Activated CD4-positive, alpha-beta T cell treated with anti-CD3 and anti-CD28 coated beads, Interleukin-2, amount 50 U/mL, for 24 hours (primary cell): ENCODE results near the gene ANGPTL4.
"Not testable (repeated sequence)": the region's sequence is repeated elsewhere in the genome, so short reads cannot be mapped to it uniquely, and the experiment has no call there.

ENCODE experiments used
- DNase-seq, 2 donors: peaks; one replicate each; pipeline ENCODE4 v3.0.0-alpha.2; 2020; ENCODE audit warnings: low read depth in 1 of 2, low spot score in 1 of 2

The ANGPTL4 gene

DNA sequence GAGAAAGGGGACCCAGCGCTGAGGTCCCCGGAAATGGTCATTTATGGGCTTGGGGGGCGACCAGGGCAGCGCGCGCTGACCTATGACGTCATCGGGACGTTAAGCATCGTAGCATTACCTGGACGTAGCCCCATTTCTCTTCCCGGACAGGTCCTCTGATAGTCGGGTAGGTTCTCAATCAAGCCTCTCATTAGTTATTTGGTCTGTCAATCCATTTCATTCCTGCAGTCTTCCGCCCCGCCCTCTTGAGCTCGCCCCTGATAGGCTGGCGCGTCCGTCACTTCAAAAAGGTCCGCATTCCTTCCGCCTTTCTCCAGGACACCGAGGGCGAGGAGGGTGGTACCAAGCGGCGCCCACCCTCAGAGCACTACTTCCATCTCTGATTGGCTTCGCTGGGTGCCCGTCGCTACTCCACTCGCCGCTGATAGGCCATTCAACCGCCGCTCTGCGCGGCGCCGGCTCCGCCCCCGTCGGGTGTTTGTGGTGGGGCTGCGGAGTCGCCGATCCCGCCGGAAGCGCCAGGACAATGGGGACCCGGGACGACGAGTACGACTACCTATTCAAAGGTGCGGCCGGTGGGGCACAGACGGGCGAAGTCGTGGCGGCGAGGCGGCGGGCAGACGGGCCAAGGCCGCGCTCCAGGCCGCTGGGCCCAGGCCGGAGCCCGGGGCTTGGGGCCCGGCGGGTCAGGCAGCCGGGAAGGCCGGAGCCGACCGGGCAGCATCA, 26.1 kb downstream of the ANGPTL4 start, which contains the start of gene RAB11B:
RAB11B (plus strand) TSS at position 470 of the 726 bp plus-strand sequence; CDS start at position 527, 57 bp downstream.
- DNase-seq = peak; percentile 88 to 98

DNA sequence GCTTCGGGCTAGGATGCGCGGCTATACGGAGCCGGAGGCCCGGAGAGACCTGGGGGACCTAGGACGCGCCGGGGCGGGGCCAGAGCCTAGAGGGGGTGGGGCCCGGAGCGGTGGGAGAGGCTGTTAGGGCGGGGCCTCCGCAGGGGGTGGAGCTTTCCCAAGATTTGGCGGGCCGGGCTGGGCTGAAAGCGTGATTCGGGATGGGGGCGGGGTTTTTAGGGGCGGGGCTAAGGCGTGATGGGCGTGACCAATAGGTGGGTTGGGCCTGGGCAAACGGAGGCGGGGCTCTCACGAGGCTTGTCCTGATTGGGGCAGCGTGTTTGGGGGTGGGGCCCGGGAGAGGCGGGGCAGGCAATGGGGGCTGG, 26.6 kb downstream of the ANGPTL4 start:
- peak; percentile 90 to 91 for DNase-seq

- no peak for DNase-seq
These were observed 27.5 kb downstream of the ANGPTL4 start for GRCh38 chr19:8391198-8392016.

DNA sequence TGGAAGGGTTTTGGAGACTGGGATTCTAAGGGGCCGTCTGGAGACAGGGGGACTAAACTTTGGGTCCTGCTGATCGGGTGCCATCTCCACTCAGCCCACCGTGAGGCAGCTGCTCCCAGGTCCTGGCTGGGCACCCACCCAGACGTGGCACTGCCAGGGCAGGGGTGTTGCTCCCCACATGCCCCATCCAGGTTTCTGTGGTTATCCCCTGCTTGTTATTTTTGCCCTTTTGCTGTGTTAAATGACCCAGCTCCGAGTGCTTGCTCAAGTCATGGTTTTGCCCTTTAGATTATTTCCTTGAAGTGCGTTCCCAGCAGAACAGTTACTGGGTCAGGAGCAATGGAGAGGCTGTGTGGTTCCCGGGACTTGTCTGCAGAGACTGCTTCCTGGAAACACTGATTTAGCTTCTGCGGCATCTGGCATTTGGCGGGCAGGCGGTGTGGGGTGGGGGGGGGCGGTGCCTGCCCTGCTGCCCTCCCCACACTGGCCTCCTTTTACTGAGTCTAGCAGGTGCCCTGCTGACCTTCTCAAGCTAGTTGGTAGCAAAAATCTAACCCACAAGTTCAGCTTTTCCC, 28.1 kb downstream of the ANGPTL4 start:
- DNase-seq = no peak

- no peak for DNase-seq
These were observed 29.4 kb downstream of the ANGPTL4 start for GRCh38 chr19:8393192-8393870.

- DNase-seq = no peak
These were observed 29.9 kb downstream of the ANGPTL4 start for GRCh38 chr19:8393871-8394250.

DNA sequence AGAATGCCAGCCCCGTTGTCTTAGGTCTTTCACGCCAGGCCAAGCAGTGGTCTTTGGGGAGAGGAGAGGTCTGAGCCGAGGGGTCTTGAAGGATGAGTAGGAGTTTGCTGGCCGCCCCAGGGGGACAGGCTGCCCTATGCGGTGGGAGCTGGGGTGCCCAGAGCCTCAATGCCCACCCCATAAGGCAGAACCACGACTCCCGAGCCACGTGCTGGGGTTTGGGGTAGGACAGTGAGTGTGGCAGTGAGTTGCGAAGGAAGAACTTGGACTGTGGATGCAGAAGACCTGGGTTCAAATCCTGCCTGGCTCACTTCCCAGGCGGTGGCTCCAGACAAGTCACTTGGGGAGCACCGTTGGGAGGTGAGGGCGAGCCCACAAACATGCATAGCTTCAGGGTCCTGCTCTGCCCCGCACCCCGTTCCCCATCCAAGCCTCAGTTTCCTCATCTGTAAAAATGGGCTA, 31.7 kb downstream of the ANGPTL4 start:
- no peak for DNase-seq

- DNase-seq = no peak
These were observed 32.2 kb downstream of the ANGPTL4 start for GRCh38 chr19:8396185-8396562.

DNA sequence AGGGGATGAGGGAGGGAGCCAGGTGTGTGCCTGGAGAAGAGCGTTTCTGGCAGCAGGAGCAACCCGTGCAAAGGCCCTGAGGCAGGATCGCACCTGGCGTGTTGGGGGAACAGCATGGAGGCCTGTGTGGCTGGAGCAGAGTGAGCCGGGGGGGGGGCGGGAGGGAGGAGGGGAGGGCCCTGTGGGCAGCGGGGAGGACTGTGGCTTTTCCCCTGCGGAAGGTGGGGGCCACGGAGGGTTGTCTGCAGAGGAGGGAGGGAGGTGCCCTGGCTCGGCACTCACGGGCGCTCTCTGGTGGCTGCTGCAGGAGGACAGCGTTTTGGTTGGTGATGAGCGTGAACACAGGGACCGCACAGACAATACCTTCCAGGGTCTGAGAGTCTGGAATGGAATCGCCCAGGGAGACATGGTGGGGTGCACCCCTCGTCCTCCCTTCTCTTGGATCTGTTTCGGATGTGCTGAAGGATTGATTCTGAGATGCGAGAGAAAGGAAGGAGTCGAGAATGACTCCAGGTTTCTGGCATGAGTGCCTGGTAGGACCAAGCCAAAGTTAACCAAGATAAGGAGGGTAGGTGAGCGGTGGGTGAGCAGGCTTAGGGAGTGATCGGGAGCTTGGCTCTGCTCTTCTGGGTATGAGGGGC, 32.7 kb downstream of the ANGPTL4 start:
- peak; percentile 42 to 49 for DNase-seq

- DNase-seq = no peak
These were observed 33.3 kb downstream of the ANGPTL4 start for GRCh38 chr19:8397271-8397670.

DNA sequence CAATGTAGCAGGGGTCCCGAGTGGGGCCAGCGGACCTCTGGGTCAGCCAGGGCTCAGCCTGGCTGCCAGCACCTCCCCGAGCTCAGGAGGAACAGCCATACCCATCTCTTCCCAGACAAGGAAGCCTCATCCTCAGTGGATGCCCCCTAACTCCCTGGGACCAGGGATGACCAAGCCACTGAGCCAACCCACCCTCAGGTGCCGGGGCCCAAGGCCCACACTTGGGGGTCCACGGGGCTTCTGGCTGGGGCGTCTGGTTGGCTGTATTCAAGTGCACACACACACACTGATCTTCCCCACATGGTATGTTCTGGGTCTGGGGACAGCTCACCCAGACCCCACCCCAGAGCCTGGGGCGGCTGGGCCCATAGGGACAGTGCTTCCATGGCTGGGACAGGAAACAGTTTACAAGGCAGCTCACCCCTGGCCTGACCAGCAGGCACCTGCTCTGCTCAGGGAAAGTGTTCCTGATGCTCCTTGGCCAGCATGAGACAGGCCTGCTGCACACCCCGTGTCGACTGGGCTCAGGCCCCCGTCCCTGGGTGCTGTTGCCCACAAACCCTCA, 33.9 kb downstream of the ANGPTL4 start:
- DNase-seq = no peak

DNA sequence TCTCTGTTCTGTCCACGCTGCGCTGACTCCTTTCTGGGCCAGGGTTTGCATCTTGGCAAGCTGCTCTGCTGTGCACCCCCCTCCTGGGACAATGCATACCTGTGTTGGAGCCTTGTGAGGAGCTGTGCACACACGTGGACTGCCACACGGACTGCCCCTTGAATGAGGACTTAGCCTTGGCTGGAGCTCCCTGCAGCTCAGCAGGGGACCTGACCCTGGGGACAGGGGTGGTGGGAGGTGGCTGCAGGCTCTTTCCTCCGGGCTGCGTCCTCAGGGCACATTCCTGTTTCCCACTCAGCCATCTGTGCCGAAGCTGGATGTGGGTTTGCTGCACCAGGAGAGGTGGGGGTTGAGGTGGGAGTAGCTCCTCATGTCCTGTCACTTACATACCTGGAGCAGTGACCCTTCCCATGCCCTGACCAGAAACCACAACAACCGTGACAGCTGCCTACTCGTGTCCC, 34.4 kb downstream of the ANGPTL4 start:
- no peak for DNase-seq

DNA sequence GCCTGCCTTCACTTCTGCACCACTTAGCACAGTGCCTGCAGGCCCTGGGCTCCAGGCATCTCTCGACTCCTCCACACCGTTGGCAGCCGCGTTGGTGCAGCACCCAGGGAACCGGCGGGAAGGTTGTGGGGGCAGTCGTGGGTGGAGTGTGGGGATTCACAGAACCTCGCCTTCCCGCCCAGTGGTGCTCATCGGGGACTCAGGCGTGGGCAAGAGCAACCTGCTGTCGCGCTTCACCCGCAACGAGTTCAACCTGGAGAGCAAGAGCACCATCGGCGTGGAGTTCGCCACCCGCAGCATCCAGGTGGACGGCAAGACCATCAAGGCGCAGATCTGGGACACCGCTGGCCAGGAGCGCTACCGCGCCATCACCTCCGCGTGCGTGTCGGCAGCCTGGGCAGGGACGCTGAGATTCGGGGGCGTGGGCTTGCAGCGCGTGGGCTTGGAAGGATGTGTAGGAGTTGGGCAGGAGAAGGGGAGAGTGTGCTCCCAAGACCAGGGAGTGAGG, 35.8 kb downstream of the ANGPTL4 start:
- no peak for DNase-seq

DNA sequence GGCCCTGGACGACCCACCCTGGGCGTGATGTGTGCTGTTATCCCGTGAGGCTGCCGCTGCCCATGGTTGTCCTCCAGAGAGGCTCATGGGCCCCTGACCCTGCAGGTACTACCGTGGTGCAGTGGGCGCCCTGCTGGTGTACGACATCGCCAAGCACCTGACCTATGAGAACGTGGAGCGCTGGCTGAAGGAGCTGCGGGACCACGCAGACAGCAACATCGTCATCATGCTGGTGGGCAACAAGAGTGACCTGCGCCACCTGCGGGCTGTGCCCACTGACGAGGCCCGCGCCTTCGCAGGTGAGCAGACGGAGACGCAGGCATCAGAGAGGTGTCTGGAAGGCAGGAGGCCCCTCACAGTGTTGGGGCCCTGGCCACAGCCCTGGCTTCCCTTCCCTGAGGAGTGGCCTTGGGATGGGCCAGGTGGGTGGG, 38.0 kb downstream of the ANGPTL4 start:
- DNase-seq = no peak

- no peak for DNase-seq
These were observed 39.3 kb downstream of the ANGPTL4 start for GRCh38 chr19:8403098-8403819.

DNA sequence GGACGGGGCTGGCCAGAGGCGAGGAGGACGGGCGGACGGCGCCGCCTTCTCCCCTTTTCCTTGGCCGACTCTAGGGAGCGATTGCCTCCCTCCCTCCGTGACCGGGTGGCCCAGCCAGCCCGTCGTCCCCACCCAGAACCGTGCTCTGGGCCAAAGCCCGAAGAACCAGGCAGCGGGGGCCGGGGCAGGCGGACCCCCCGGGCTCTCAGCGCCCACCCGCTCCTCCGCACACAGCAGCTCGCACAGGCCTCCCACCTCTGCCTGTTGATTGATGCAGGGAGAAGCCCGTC, 39.8 kb downstream of the ANGPTL4 start:
- no peak for DNase-seq

- DNase-seq = no peak
These were observed 40.6 kb downstream of the ANGPTL4 start for GRCh38 chr19:8404391-8405151.

DNA sequence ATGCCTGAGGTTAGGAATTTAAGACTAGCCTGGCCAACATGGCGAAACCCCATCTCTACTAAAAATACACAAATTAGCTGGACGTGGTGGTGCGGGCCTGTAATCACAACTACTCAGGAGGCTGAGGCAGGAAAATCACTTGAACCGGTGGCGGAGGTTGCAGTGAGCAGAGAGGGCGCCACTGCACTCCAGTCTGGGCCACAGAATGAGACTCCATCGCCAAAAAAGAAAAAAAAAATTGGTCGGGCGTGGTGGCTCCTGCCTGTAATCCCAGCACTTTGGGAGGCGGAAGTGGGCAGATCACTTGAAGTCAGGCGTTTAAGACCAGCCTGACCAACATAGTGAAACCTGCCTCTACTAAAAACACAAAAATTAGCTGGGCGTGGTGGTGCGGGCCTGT, 46.8 kb downstream of the ANGPTL4 start:
- DNase-seq = not testable (repeated sequence)
